Adrenal gland (tissue), 5 donors: Measurements from ENCODE around the gene IMMT.

Experiments used
- CTCF ChIP-seq, 6 experiments: fragments of 450-650 bp in 4 of 6; fragments of 200-600 bp in 2 of 6; sonication (generic) in 1 of 6; IDR thresholded peaks; 1 replicate in 5 of 6; 2 replicates in 1 of 6; pipeline versions ENCODE4 v1.5.1 to v1.8.0; 2016 to 2021; ENCODE audit warnings: antibody characterized with exemption in 6 of 6, mild to moderate bottlenecking in 2 of 6, moderate library complexity in 1 of 6
- POLR2A ChIP-seq, 2 donors: fragments of 450-650 bp; IDR thresholded peaks; one replicate each; pipeline ENCODE4 v1.6.1; 2017; ENCODE audit warnings: antibody characterized with exemption in 2 of 2, mild to moderate bottlenecking in 2 of 2, moderate library complexity in 1 of 2
- donor health status: DM: no; HTN: no; CAD: no.

GRCh38 chr2:86226070-86226469 lies 30.8 kb upstream of the IMMT start:
- no peak for TF ChIP-seq CTCF (IDR thresholded peaks at IDR 0.05)
- TF ChIP-seq POLR2A (IDR thresholded peaks at IDR 0.05), result no peak
